Measurements from ENCODE around the gene USP6NL. TPM values are rescaled to one million over a fixed set of nuclear protein-coding genes. Genes with fewer than 3 reads are reported as not detected.

Gene USP6NL
- total RNA-seq, 1 donor from 2014 or later, result 20.0 TPM

GRCh38 chr10:11647676-11648075, 36.2 kb upstream of the USP6NL start:
- H3K4me3 ChIP-seq, result no peak overlapping the region
- no peak for DNase-seq
- ATAC-seq, result no peak
- H3K36me3 ChIP-seq, result no peaks in the 10 kb centered on the region
- no peaks in the 10 kb centered on the region for H3K4me1 ChIP-seq
- no peaks in the 10 kb centered on the region for H3K9me3 ChIP-seq
- intact Hi-C loops (cut with DNase I), result no loop called here
- no peak for TF ChIP-seq CTCF (IDR thresholded peaks at IDR 0.05)
- no peaks in the 10 kb centered on the region for H3K27me3 ChIP-seq (ENCODE audit: low read depth)
- no peak overlapping the region for H3K27ac ChIP-seq

- H3K27ac ChIP-seq, result no peak overlapping the region
- H3K4me3 ChIP-seq, result no peak overlapping the region
- no peaks in the 10 kb centered on the region for H3K27me3 ChIP-seq (ENCODE audit: low read depth)
- ATAC-seq, result no peak
- H3K9me3 ChIP-seq, result no peaks in the 10 kb centered on the region
- H3K4me1 ChIP-seq, result no peaks in the 10 kb centered on the region
- intact Hi-C loops (cut with DNase I), result no loop called here
- no peak for TF ChIP-seq CTCF (IDR thresholded peaks at IDR 0.05)
- DNase-seq, result no peak
- no peaks in the 10 kb centered on the region for H3K36me3 ChIP-seq
Measured at GRCh38 chr10:11646450-11646849, 35.0 kb upstream of the USP6NL start.

DNA sequence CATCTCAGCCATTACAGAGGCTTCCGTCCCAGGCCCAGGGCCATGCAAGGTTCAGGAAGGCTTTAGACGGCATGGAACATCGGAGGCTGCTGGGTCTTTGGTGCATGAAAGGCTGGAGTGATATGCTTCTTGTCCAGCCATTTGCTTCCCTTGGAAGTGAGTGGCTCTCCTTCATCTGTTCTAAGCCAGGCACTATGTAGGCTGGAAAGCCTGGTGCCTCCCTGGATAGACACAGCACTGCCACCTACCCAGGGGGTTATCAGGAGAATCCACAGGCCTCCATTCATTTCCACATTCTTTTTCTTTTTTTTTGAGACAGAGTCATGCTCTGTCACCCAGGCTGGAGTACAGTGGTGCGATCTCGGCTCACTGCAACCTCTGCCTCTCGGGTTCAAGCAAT, 31.6 kb upstream of the USP6NL start:
- Histone ChIP-seq H3K27me3 (ENCODE audit: low read depth) (no peaks in the 10 kb centered on the region), H3K36me3 (no peaks in the 10 kb centered on the region), H3K4me3 (no peak overlapping the region), H3K27ac (no peak overlapping the region), H3K4me1 (no peaks in the 10 kb centered on the region), H3K9me3 (no peaks in the 10 kb centered on the region)
- TF ChIP-seq CTCF (IDR thresholded peaks at IDR 0.05), result no peak
- DNase-seq, result no peak
- ATAC-seq, result no peak
- intact Hi-C loops (cut with DNase I), result no loop called here

DNA sequence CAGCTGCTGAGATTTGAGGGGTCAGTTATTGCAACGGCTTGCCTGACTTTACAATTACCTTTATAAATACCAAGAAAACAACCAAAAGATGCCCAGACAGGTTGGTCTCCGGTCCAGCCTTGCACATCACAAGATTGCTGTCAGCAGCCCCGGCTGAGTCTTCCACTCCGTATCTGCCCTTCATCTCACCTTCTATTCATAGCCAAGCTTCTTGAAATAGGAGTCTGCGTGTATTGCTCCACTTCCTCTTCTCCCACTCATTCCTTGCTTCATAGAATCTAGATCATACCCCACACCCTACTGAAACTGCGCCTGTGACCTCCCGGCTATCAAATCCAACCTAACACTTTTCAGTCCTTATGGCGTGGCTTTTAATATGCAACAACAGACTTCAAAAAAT, 31.1 kb upstream of the USP6NL start:
- no peak overlapping the region for H3K4me3 ChIP-seq
- intact Hi-C loops (cut with DNase I), result no loop called here
- no peaks in the 10 kb centered on the region for H3K4me1 ChIP-seq
- no peak for DNase-seq
- no peak for TF ChIP-seq CTCF (IDR thresholded peaks at IDR 0.05)
- H3K36me3 ChIP-seq, result no peaks in the 10 kb centered on the region
- H3K9me3 ChIP-seq, result no peaks in the 10 kb centered on the region
- H3K27ac ChIP-seq, result no peak overlapping the region
- peak; percentile 38 to 76 for ATAC-seq
- H3K27me3 ChIP-seq (ENCODE audit: low read depth), result no peaks in the 10 kb centered on the region

DNA sequence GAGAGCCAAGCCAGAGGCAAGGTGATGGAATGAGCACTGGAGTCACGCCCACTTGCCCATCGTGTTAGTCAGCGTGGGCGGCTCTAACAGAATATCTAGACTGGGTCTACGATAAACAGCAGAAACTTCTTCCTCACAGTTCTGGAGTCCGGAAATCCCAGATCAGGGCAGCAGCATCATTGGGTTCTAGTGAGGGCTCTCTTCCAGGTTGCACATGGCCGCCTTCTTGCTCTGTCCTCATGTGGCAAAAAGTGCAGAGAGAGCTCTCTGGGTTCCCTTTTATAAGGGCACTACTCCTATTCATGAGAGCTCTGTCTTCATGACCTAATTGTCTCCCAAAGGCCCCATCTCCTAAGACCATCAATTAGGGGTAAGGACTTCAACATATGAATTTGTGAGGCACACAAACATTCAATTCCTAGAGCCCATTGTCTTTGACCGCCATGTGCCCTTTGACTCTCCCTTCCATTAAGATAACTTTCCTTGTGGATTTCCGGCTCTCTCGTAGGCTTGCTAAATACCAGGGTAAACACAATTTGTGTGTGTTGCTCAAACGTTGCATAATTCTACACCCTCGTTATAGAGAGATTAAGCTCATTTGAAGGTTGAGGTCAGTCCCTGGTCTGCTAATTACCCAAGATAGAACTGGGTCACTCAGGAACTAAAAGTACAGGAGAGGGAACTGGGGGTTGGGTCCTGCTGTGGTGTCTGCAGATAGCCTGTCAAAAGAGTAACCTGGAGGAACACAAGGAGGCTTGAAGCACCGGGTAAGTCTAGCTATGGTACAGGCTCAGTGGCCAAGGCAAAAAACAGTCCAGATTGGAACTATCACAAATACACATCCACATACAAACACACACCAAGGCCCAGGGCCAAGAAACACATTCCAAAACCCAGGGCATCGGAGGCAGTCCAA, 28.7 kb upstream of the USP6NL start:
- TF ChIP-seq CTCF (IDR thresholded peaks at IDR 0.05), result no peak
- Histone ChIP-seq H3K36me3 (no peaks in the 10 kb centered on the region), H3K4me1 (no peaks in the 10 kb centered on the region), H3K4me3 (no peak overlapping the region), H3K27me3 (ENCODE audit: low read depth) (no peaks in the 10 kb centered on the region), H3K27ac (no peak overlapping the region), H3K9me3 (no peaks in the 10 kb centered on the region)
- ATAC-seq, result peak; percentile 86 to 93
- intact Hi-C loops (cut with DNase I), result no loop called here
- no peak for DNase-seq
